Progenitor cell of endocrine pancreas (in vitro differentiated cells): ENCODE measurements around the gene GASK1B. TPM values are rescaled to one million over a fixed set of nuclear protein-coding genes. Genes with fewer than 3 reads are reported as not detected.

Experiments
- DNase-seq: peaks from one replicate; pipeline ENCODE4 v3.0.0; 2021; ENCODE audit warnings: low spot score; ENCODE audit not compliant: unreplicated experiment
- H3K27ac Mint-ChIP-seq: 2 replicates; pipeline ENCODE4 v1.8.0; 2021; ENCODE audit warnings: mild to moderate bottlenecking, moderate library complexity, mixed read lengths
- H3K27me3 Mint-ChIP-seq: 2 replicates; pipeline ENCODE4 v1.8.0; 2021; ENCODE audit warnings: mixed read lengths
- H3K36me3 Mint-ChIP-seq: 2 replicates; pipeline ENCODE4 v1.8.0; 2022; ENCODE audit warnings: mixed read lengths; ENCODE audit not compliant: insufficient read depth
- H3K4me1 Mint-ChIP-seq: 2 replicates; pipeline ENCODE4 v1.8.0; 2021; ENCODE audit warnings: low read depth, mixed read lengths
- H3K4me3 Mint-ChIP-seq: 2 replicates; pipeline ENCODE4 v1.8.0; 2021; ENCODE audit warnings: low read depth, mild to moderate bottlenecking, moderate library complexity, mixed read lengths
- H3K9me3 Mint-ChIP-seq: 2 replicates; pipeline ENCODE4 v1.8.0; 2021; ENCODE audit warnings: low read depth, mixed read lengths
- CTCF ChIP-seq: fragments of 200-600 bp; sonication (generic); IDR thresholded peaks from one replicate; pipeline ENCODE4 v1.5.0; 2021; ENCODE audit warnings: antibody characterized with exemption, mild to moderate bottlenecking; ENCODE audit not compliant: unreplicated experiment
- total RNA-seq: library from RNA; stranded (reverse); gene quantifications from 2 replicates; pipeline ENCODE4 v1.2.1, GENCODE V29; 2021

Gene GASK1B
- total RNA-seq, 1 donor from 2014 or later = 15.3 TPM

DNA sequence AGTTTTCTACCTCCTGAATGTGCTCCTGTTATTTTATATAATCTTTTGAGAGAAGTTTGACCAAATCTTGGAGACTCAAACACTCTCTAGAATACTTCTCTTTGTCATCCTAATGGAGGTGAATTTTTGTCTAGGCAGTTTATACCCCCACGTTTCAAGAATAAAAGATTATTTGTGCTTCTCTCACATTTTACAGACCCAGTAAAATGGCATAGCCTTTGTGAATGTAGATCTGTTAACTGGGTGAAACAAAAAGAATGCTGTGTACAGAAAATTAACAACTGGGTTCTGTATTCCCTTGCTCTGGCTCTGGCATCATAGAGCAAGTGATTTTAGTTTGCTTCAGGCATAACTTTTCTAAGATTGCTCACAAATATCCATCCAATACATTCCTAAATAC is 26.1 kb downstream of the GASK1B start:
- no peak overlapping the region for H3K27ac Mint-ChIP-seq
- no peak for TF ChIP-seq CTCF
- no peaks in the 10 kb centered on the region for H3K27me3 Mint-ChIP-seq
- peaks cover 8% of the 10 kb centered on the region for H3K36me3 Mint-ChIP-seq
- no peaks in the 10 kb centered on the region for H3K4me1 Mint-ChIP-seq
- DNase-seq = no peak
- peaks cover 8% of the 10 kb centered on the region for H3K9me3 Mint-ChIP-seq
- H3K4me3 Mint-ChIP-seq = no peak overlapping the region

- H3K27me3 Mint-ChIP-seq = no peaks in the 10 kb centered on the region
- peaks cover 3% of the 10 kb centered on the region for H3K36me3 Mint-ChIP-seq
- H3K27ac Mint-ChIP-seq = no peak overlapping the region
- no peaks in the 10 kb centered on the region for H3K4me1 Mint-ChIP-seq
- H3K9me3 Mint-ChIP-seq = no peaks in the 10 kb centered on the region
- TF ChIP-seq CTCF = no peak
- H3K4me3 Mint-ChIP-seq = no peak overlapping the region
- no peak for DNase-seq
These were observed 33.7 kb downstream of the GASK1B start for GRCh38 chr4:158139086-158139485.

DNA sequence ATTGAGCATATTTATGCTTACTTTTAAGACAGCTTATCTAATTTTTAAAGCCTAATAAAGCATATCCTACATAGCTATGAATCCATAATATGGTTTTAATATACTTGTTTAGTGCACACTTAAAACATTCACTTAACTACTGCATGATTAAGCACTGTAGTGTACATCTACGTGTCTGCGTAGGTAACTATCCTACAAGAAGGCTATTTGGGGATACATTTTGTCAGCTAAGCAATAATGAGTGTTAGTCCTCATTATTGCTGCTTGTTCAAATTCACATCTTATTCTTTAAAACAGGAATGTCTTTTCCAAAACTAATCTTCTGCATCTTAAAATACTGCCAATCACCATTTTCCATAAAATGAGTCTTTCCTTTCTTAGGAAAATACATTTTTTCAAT is 38.6 kb downstream of the GASK1B start:
- H3K4me3 Mint-ChIP-seq = no peak overlapping the region
- H3K27me3 Mint-ChIP-seq = no peaks in the 10 kb centered on the region
- no peak overlapping the region for H3K27ac Mint-ChIP-seq
- no peaks in the 10 kb centered on the region for H3K9me3 Mint-ChIP-seq
- TF ChIP-seq CTCF = no peak
- no peak for DNase-seq
- H3K36me3 Mint-ChIP-seq = peaks cover 2% of the 10 kb centered on the region
- H3K4me1 Mint-ChIP-seq = no peaks in the 10 kb centered on the region

GRCh38 chr4:158133551-158133950 is 39.3 kb downstream of the GASK1B start:
- H3K9me3 Mint-ChIP-seq = no peaks in the 10 kb centered on the region
- H3K4me1 Mint-ChIP-seq = no peaks in the 10 kb centered on the region
- no peak overlapping the region for H3K4me3 Mint-ChIP-seq
- no peaks in the 10 kb centered on the region for H3K27me3 Mint-ChIP-seq
- DNase-seq = no peak
- no peak for TF ChIP-seq CTCF
- no peak overlapping the region for H3K27ac Mint-ChIP-seq
- H3K36me3 Mint-ChIP-seq = peaks cover 2% of the 10 kb centered on the region

DNA sequence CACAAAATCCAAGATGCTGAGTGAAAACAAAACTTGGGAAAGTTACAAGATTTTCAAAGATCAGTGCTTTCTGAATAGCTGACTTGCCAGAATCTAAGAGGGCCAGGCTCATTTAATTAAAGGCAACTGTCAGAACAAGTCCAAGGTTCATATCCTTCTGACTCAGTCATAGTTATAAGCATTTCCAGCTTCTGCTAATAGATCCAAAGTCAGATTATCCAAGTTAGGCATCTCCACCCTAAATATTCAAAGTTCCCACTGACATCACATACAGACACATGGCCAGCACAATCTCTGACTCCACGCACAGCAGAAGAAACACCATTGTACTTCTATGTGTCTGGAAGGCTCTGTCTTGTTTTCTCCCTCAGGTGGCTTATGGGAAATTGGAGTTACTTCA is 41.8 kb downstream of the GASK1B start:
- H3K4me1 Mint-ChIP-seq = no peaks in the 10 kb centered on the region
- no peak overlapping the region for H3K27ac Mint-ChIP-seq
- H3K27me3 Mint-ChIP-seq = no peaks in the 10 kb centered on the region
- H3K4me3 Mint-ChIP-seq = no peak overlapping the region
- no peak for TF ChIP-seq CTCF
- DNase-seq = no peak
- peaks cover 2% of the 10 kb centered on the region for H3K36me3 Mint-ChIP-seq
- no peaks in the 10 kb centered on the region for H3K9me3 Mint-ChIP-seq
